ENCODE measurements around the gene NDUFB7. TPM values are rescaled to one million over a fixed set of nuclear protein-coding genes. Genes with fewer than 3 reads are reported as not detected.
A peak's percentile ranks its signal among the peaks of the same experiment; 100 is the strongest.
"Not testable (repeated sequence)": the region's sequence is repeated elsewhere in the genome, so short reads cannot be mapped to it uniquely, and the experiment has no call there.

The NDUFB7 gene
- total RNA-seq, 1 experiment from 2014 or later, result 482 TPM

DNA sequence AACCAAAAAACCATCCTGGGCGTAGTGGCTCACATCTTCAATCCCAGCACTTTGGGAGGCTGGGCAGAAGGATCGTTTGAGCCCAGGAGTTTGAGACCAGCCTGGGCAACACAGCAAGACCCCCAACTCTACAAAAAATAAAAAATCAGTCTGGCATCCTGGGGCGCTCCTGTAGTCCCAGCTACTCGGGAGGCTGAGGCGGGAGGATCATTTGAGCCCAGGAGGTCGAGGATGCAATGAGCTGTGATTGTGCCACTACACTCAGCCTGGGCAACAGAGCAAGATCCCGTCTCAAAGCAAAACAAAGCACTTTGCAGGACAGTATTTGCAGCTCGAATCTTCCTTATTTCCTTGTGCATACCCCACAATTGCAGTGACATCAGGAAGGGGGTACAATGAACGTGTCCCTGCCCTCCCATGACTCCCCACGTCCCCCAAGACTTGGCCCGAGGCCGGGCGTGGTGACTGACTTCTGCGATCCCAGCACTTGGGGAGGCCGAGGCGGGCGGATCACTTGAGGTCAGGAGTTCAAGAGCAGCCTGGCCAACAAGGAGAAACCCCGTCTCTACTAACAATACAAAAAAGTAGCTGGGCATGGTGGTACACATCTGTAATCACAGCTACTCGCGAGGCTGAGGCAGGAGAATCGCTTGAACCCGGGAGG lies 870 bp downstream of the NDUFB7 start:
- no peak for DNase-seq (ENCODE audit: low spot score)

DNA sequence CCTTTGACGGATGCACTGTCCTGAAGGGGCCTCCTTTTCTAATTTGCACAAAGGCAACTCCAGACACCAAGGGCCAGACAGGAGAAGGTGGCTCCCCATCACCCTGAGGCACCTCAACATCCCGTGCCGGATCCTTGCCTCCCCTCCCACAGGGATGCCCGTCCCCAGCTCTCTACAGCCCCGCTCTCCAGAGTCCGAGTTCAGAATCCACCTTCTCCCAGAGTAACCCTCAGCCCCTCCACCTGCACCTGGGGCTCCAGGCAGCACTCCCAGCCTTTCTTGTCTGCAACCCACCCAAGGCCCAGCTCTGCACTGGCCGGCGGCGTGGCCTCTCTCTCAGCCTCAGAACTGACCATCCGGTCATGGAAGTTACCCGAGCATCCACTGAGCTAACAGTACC lies 4.8 kb downstream of the NDUFB7 start:
- DNase-seq (ENCODE audit: low spot score), result no peak

DNA sequence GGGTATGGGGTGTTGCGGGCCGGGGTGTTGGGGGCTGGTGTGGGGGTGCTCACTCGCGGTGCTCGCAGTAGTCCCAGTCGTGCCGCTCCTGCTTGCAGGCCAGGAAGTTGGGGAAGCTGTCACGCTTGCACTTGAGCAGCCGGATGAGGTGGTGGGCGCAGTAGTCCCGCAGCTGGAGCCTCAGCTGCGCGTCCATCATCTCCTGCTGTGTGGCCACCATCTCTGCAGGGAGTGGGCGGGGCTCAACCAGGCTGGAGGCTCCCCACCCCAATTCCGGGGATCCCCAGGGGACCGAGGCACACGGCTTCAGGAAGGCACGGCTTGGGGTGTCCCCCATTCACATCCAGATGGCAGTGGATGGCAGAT lies 5.2 kb downstream of the NDUFB7 start:
- DNase-seq (ENCODE audit: low spot score), result no peak

DNA sequence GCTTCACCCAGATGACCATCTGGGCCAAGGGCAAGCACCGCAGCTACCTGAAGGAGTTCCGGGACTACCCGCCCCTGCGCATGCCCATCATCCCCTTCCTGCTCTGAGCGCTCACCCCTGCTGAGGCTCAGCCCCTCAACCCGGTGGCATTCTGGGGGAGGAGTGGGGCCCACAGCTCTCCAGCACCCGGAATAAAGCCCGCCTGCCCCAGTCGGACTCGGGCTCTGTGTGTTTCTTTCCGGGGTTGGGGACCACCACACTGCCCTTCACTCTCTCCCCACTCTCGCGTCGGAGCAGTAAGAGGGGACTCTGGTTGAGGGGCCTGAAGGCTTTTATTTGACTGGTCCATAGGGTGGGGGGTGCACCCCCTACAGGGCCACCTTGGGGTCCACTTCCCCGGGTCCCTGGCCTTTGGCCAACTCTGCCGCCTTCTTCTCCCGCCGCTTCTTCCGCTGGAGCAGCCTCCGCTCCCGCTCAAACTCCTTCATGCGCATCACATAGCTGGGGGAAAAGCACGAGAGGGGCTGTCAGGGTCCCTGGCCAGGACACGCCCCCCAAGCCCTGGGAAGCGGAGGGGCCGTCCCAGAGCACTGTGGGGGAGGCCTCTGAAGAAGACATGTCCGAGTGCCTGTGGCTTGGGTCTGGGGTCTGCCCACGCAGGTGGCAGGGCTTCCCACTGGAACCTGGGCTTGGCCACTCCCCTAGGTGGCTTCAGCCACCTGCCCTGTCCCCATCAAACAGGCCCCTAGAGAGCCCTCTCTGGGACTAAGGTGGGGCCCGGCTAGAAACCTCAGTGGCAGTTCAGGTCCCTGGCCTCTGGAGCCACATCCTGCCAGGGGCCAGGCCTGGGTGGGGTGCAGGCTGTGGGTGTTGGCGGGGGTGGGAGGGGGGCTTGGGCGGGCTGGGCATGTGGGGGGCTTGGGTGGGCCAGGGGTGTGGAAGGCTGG lies 5.8 kb downstream of the NDUFB7 start:
- no peak for DNase-seq (ENCODE audit: low spot score)

DNA sequence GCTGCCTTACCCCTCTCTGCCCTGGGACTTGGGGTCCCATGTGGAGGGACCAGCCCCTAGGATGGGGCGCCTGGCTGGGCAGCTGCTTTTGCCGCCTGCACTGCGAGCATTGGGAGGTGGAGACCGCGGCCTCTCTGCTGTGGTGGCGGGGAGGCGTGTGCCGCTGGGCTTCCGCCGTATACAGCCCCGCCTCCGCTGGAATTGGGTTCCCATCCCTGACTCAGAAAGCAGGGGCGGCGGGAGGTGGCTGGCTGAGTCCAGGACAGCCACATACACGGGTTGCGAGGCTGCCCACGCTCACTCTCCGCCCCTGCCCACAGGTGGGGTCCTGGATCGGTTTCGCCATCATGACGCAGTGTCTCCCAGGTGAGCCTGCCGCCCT lies 6.6 kb downstream of the NDUFB7 start:
- DNase-seq (ENCODE audit: low spot score), result no peak

DNA sequence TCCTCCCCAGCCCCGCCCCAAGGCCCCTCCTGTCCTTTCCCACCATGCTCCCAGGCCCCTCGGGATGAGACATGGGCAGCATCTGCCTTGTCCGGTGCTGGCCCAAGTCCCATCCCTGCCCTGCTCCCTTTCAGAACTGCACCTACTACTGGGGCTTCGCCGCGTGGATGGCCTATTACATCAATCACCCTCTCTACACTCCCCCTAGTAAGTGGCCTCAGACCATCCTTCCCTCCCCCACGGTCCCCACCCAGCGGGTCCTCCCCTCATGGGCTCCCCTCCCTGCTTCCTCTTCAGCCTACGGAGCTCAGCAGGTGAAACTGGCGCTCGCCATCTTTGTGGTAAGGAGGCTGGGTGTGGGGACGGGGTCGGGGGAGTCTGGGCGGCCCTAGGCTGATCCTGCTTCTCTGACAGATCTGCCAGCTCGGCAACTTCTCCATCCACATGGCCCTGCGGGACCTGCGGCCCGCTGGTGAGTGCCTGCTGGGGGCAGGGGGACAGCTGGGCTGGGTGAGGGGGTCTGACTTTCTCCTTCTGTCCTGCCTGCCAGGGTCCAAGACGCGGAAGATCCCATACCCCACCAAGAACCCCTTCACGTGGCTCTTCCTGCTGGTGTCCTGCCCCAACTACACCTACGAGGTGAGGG lies 7.1 kb downstream of the NDUFB7 start:
- not testable (repeated sequence) for DNase-seq (ENCODE audit: low spot score)

DNA sequence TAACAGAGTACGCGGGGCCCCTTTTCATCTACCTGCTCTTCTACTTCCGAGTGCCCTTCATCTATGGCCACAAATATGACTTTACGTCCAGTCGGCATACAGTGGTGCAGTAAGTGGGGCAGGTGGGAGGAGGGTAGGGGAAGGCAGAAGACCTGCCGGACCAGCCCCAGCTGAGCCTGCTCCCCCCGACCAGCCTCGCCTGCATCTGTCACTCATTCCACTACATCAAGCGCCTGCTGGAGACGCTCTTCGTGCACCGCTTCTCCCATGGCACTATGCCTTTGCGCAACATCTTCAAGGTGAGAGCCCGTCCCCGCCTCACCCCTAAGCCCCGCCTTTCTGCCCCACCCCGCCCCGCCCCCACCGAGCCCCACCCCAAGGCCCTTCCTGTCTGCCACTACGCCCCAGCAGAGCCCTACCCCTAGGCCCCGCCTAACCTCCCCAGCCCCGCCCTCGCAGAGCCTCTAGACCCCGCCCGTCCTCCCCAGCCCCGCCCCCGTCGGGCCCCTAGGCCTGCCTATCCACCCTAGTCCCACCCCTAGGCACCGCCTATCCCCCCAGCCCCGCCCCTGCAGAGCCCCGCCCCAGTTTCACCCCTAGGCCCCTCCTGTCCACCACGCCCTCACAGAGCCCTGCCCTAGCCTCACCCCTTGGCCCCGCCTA lies 7.7 kb downstream of the NDUFB7 start:
- no peak for DNase-seq (ENCODE audit: low spot score)

DNA sequence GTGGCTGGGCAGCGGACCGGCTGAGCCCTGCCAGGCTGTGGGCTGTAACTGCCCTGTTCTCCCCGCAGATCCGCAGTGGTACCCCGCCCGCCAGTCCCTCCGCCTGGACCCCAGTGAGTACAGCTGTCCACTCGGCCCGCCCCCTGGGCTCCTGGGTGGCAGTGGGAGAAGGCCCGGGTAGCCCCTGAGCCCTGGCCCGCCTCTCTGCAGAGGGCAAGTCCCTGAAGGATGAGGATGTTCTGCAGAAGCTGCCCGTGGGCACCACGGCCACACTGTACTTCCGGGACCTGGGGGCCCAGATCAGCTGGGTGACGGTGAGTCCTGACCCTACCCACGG lies 8.3 kb downstream of the NDUFB7 start:
- DNase-seq (ENCODE audit: low spot score), result no peak

DNA sequence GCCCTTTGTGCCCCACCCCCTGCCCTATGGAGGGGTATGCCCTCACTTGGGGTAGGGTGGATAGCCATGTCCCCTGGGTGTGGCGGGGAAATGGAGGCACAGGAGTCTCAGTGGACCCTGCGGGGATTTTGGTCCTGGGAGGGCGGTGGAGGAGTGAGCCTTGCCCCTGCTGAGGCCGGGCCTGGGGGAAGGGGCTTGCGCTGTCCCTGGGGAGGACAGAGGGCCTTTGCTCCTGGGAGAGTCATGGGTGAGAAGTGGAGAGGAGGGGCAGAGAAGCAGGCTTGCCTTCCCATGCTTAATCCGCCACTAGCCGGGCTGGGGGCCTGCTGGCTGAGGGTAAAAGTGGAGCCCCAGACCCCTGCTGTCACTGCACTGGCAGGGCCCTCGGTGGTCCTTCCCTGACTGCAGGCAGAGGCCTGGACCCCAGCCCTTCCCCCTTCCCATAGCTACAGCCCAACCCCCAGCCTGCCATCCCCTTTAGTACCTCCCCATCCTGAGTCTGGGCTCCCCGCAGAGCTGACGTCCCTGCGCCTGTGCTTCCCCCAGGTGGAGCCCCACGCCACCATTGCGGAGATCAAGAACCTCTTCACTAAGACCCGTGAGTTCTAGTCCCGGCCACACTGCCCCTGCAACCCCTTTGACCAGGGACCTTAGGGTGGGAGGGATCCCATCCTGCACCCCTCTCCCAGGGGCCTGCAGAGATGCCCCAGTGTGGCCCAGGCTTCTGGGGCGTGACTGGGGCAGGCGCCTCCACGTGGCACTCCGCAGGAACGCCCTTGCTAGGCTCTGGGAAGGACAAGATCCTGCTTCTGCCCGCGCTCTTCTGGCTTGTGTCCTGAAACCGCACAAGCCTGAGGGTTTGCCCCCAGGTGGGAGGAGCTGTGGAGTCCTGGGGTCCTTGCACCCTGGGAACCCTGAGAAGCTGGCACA lies 8.9 kb downstream of the NDUFB7 start:
- DNase-seq (ENCODE audit: low spot score), result no peak

DNA sequence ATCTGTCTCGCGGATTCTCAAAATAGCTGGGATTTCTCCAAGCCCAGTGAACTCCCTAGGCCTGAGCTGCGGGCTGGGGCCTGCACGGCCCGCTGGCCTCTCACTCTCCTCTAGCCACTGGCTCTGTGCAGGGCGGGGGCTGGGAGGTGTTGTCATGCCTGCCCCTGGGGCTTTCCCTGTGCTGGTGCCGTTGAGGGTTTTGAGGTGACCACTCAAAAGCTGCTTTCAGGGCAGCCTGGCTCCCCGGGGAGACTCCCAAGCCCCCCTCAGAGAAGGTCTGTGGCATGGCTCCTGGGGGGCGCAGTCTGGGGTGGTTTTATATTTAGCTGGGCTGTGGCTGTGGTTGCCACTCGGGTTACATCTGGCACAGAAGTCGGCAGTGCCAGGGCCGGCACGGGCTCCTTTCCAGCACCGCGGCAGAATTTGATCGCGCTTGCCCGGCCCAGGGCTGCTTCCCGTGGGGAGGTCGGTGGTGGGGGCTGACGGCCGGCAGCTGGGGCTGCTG lies 10.0 kb downstream of the NDUFB7 start:
- DNase-seq (ENCODE audit: low spot score), result no peak

DNA sequence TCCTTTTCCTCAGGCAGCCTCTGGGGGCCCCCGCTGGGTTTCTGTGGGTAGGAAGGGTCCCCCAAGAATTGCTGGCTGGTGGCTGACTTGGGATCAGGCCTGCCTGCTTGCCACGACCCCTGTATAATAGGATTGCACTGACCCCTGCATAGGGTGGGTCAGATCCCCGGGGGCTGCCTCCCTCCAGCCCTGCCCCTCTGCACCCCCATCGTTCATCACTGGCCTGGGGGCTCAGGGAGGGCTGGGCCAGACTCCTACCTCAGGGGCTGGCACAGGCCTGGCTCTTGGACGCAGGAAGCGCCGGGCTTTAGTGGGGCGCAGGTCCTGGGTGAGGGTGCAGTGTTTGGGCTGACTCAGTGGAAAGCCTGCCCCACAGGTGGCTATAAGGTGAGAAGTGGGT lies 10.6 kb downstream of the NDUFB7 start:
- no peak for DNase-seq (ENCODE audit: low spot score)

DNA sequence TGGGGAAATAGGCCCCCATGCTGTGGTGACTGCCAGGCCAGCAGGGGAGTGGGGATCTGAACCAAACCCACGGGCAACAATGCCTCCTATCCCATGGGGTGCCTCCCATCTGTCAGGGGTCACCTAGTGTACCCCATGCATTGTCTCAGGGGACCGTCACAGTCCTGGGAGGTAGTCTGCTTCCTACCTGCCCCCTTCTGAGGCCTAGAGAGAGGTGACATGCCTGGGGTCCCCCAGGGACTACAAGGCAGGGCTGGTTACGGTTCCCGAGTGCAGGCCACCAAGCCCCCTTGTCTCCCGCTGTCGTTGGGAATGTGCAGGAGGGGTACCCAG lies 11.1 kb downstream of the NDUFB7 start:
- DNase-seq (ENCODE audit: low spot score), result no peak

DNA sequence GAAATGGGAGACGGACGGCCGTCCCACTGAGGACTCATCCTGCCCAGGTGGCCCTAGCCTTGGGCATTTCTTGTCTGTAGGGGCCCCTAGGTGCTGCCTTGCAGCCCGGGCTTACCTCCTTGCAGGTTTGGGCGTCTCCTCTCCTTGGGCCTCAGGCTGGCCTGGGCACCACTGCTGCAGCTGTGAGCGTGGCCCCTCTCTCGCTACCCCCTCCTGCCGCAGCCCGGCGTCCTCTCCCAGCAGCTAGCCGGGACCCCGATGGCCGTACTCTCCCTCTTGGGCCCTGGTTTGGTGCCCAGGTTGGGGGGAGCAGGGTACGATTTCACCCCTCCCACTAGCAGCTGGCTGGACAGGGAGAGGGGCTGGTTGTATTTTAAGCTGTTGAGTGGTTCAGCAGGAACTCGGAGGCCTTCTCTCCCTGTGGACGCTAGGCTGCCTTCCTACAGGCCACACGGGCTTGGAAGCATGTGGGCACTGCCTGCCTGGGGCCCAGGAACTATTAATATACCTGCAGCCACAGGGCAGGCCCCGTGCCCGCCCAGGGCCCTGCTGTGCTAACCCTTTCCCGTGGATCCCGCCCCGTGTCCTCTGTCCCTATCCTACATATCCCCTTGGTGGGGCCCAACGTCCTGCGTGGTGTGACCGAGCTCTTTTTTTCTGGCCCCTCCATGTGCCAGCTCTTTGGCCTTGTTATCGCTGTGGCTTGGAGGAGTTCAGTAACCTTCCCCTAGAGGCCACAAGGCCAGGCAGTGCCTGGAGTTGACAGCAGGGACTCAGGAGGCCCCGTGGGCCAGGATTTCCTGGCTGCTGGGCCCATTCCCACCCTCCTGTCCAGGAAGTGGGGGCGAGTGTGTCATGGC lies 11.7 kb downstream of the NDUFB7 start:
- DNase-seq (ENCODE audit: low spot score), result no peak

DNA sequence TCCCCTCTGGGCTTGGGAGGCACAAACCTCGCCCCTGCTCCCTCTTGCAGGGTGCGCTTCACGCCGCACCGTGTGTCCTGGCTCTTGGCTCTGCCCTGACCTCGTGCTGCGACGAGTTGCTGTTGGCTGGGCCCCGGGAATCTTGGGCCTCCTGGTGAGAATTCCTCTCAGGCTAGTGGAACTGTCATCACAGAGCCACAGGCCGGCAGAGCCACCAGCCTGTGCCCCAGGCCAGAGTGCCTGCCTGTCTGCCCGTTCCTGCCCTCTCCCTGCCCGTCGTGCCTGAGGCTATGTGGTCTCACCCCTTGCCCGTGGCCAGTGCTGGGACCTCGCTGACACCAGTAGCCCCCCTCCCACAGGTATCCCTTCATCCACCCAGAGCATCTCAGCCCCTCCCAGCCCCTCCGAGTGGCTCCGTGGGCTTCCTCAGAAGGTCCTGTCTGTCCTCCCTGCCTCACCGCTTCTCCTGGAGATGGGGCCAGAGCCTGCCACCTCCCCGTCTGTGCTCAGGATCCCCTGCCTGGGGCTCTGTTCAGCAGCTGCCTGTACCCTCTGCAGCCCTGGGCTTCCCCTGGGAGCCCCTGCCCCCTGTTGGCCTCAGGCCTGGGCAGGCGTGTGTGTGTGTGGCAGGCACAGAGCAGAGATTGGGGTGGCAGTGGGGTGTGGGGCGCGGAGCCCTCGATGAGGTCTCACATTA lies 13.3 kb downstream of the NDUFB7 start:
- DNase-seq (ENCODE audit: low spot score), result no peak

DNA sequence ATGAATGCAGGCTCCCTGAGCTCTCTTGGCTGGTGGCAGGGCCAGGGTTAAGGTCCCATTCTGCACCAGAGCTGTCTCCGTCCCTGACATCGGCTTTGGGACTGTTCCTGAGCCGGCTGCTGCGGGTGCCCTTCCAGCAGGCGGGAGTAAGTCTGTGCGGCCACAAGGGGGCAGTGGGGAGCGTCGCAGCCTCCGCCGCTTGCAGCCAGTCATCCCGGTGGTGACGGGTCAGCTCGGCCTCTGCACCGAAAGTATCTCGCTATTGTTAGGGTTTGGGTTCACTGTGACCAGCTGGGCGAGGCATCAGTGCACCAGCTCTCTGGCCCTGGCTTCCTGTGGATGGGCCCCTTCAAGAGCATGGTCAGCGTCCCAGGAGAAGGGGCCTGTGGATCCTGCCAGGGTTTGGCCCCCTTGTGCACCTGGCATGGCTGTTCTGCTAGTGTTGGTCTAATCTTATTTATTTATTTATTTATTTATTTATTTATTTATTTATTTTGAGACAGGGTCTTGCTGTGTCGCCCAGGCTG lies 15.1 kb downstream of the NDUFB7 start:
- DNase-seq (ENCODE audit: low spot score), result peak; percentile 74

DNA sequence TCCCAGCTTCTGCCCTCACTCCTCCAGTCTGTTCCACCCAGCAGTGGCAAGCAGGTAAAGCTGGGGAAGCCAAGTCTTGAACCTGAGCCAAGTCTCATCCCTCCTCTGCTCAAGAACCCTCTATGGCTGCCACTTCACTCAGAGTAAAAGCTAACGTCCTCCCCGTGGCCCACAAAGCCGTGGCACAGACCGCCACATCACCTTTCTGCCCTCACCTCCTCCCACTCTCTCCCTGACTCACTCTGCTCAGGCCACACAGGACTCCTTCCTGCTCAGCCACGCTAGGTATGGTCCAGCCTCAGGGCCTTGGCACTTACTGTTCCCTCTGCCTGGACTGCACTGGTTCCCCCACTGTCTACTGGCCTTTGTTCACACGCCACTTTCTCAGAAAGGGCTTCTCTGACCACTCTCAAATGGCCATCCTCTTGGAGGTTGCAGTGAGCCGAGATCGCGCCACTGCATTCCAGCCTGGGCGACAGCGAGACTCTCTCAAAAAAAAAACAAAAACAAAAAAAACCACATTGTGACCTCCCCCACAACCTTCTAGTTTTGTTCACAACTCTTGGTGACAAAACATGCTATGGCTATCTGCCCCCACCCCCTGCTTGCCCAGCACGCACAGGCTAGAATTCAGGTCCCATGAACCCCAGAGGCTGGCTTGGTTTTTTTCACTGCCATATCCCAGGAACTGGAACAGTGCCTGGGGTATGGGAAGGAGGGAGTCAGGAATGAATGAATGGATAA lies 15.8 kb downstream of the NDUFB7 start:
- DNase-seq (ENCODE audit: low spot score), result no peak

DNA sequence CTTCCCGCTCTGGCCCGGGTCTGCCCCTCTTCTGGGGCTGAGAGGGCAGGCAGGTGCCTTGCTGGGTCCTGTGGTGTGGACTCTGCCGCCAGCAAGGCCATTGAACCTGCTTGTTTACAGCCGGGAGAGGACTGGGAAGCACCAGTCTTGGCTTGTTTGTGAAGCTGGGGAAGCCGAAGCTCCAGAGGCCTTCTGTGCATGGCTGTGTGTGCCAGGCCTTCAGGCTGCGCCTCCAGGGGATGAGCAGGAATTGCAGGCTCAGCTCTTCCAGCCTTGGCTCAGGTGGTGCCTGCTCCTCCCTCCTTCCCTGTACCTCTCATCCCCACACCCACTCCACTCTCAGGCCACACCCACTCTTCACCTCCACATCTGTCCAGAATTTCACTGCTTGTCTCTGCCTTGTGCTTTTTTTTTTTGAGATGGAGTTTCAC lies 17.5 kb downstream of the NDUFB7 start:
- DNase-seq (ENCODE audit: low spot score), result peak; percentile 23

DNA sequence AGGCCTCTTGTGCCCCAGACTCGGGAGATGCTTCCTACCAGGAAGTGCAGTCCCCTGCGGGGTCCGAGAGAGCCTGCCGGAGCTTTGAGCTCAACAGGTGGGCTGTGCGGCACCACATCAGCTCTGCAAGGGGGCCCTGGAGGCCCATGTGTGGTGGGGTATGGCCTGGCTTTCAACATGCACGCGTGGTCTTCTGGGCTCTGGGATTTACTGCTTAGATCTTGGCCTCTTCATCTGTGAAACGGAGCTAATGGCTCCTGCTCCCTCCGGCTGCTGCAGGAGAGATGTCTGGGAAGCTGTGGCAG lies 18.0 kb downstream of the NDUFB7 start:
- DNase-seq (ENCODE audit: low spot score), result no peak

Data from HT-29 (cell line).